GM21423 (cell line): ENCODE measurements around the gene SFMBT1.

Source experiments
- ATAC-seq: cut with Tn5 transposase; IDR thresholded peaks from one replicate; pipeline ENCODE4 v1.9.1; 2021; ENCODE audit warnings: mild to moderate bottlenecking, moderate library complexity; ENCODE audit not compliant: unreplicated experiment

SFMBT1 gene

DNA sequence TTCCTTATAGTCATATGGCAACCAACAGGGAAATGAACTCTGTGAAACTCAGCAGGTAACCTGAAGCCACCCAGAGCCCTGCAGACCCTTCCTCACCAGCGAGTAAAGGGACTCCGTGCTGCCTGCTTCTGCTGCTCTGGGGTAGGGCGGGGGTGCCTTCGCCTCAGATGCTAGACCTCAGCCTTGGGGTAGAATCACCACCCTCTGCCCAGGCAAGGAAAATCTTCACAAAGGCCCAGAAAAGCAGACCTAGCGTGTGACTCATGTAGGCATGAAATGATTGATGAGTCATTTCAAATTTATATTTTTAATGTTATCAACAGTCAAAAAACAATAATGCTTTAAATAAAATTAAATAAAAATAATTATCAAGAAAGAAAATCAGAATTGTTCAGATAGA is 155.1 kb downstream of the SFMBT1 start:
- no peak for ATAC-seq

DNA sequence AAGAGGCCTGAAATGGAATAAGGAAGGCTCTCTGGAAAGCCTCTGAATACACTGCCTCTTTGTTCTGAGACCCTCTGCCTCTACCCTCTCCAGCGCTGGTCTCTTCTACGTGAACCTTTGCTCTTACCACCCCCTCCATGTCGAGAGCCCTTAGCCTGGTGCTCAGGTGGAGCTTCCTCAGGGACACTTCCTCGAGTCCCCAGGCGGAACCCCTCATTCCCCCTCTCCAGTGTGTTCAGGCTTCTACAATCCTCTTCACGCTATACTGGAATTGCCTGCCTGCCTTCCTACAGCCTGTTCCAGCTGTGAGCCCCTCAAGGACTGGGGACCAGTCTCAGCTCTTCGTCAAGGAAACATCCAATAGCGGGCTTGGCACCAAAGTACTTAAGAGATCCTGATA is 156.0 kb downstream of the SFMBT1 start:
- no peak for ATAC-seq

DNA sequence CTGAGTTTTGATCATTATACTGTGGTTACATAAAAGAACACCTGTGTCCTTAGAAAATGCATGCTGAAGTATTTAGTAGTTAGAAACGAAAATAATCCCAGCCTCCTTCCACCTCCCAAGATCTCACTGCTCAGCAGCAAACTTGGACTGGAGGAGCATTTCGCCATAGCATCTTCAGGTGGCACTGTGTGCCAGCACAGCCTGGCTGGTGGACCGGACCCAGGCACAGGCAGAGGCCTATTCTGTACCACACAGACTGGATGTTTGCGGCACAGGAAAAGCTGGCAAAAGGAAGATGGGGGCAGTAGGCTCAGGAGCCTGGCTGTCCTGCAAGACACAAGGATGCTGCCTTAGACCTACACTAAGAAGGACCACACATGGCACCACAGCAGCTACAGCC is 158.7 kb downstream of the SFMBT1 start:
- no peak for ATAC-seq

DNA sequence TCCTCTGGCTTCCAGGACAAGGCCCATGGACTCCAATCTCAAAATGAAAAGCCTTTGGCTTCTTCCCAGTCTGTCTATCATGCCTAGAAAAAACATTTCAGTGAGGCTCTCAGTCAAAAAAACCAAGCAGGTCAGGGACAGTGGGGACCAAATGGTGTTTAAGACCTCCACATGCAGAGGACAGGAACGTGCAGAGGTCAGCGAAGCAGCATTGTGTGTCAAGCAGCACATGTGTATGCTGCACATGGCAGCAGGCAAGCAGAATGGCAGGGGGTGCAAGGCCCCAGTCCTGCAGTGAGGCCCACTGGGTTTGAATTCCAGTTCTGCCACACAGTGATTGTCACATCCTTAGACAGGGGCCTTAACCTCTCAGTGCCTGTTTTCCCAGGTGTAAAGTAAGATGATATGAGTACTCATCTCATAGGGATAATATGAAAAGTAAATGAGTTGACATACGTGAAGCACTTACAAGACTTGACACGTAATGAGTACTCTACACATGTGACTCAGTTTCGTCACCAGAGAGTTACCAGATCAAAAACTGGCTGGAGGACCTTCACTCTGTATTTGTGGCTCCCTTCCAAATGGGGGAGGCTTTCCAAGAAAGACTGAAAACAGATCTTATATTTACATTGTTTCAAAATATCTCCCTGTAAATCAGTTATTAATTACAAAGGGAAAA is 159.7 kb downstream of the SFMBT1 start:
- no peak for ATAC-seq

DNA sequence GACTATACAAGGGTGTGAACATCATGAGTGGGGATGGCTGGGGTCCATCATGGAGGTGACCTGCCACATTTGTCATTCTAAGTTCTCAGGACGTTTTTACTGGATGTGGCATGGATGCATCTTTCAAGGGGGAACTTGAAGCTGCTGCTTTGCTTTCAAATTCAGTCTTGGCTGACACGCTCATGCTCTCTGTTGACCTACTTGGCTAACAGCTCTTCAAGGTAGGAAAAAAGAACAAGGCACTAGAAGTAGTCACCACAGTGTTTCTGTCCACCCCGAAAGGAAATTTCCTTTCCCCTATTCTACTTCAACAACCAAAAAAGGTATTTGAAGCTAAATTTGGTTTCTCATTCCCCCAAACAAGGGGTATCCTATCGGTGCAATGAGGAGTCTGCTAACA is 163.5 kb downstream of the SFMBT1 start:
- no peak for ATAC-seq

DNA sequence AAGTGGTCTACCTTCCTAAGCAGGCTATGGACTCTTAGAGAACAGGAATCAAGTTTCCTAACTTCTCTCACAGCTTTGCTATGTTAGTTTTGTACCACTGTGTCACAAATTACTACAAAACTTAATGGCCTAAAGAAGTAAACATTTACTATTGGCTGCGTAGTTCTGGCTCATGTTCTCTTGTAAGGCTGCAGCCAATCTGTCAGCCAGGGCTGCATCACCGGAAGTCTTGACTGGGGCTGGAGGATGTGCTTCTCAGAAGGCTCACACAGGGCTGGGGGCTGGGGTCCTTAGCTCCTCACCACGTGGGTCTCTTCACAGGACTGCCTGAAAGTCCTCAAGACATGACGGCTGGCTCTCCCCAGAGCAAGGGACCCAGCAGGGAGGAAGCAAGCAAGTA is 164.0 kb downstream of the SFMBT1 start:
- no peak for ATAC-seq

DNA sequence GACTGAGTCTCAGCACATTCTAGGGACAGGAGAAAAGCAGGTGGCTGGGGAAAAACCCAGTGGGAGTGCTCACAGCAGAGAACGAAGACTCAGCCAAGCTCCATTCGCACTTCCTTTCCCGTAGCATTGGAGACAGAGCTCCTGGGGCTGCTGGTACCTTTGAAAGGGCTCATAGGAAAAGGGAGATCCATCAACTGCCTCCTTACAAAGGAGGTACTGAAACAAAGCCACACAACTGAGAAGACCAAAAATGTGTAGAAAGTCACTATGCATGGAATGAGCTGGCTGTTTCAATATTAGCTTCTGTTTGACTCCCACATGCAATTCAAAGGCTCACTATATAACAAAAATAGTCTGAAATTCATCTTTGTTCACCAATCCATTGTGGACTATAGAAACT is 165.4 kb downstream of the SFMBT1 start:
- ATAC-seq, result peak; percentile 52

DNA sequence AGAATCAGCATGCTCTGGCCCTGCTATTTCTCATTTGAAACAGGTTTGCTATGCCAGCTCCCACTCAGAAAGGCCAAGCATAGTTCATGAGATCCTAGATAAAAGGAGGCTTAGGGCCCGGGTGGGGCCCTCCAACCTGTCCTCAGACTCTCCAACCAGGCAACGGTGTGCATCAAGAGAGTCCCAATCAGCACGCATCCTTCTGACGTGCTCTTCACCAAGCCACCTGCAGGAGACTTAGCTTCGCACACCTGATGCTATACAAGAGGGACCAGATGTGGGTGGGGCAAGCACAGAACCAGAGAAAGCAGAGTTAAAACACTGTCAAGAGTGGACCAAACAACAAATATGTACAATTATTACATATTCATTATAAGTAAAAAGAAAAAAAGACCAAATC is 165.8 kb downstream of the SFMBT1 start:
- ATAC-seq, result peak; percentile 12

DNA sequence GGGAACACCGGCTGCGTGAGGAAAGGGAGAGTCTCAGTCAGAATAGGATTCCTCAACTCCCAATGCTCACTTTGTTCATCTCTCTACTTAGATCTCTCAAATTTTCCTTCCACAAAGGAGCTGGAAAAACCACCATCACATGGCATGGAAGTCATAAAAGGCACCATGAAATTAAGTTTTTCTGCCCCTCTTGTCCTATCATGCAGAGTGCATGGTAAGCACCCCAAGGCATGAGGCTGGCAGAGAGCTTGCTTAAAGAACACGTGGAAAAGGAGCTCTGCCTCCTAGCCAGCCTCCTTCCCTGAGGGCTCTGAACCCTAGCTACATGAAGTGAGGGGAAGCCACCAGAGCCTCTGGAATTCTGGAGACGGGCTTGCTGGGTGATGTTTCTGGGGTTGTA is 166.3 kb downstream of the SFMBT1 start:
- no peak for ATAC-seq

DNA sequence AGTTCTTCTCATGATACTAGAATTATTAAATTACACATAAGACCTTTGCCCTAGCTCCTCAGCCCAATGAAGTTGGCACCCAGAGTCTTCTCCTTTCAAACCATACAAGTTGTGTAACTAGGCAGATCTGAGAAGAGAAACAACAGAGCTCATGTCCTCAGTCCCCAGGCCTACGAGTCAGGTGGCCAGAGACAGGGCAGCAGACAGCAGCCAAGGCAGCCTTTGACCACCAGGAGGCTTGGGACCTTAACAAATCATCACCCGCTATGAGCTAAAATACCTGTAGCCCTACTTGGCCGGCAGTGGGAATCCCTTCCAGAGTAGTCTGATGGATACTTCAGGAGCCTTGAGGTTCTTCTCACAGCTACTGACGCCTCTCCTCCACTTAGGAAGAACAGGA is 166.8 kb downstream of the SFMBT1 start:
- ATAC-seq, result no peak

DNA sequence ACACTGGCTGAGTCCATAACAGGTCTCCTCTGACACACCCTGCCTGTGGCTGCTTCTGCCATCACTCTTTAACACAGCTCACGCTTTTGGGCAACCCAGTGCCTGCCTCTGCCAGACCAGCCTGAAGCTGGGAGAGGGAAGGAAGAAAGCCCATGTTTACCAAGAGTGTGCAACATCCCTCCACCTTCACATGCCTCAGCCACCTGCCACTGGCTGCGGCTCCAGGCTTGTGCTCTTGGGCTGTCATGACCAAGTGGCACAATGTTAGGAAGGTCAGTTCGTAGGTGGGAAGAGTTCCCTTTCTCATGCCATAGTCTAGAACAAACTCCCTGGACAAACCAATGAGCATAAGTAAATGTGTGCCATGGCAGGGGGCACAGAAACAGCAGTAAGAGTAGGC is 168.8 kb downstream of the SFMBT1 start:
- no peak for ATAC-seq

DNA sequence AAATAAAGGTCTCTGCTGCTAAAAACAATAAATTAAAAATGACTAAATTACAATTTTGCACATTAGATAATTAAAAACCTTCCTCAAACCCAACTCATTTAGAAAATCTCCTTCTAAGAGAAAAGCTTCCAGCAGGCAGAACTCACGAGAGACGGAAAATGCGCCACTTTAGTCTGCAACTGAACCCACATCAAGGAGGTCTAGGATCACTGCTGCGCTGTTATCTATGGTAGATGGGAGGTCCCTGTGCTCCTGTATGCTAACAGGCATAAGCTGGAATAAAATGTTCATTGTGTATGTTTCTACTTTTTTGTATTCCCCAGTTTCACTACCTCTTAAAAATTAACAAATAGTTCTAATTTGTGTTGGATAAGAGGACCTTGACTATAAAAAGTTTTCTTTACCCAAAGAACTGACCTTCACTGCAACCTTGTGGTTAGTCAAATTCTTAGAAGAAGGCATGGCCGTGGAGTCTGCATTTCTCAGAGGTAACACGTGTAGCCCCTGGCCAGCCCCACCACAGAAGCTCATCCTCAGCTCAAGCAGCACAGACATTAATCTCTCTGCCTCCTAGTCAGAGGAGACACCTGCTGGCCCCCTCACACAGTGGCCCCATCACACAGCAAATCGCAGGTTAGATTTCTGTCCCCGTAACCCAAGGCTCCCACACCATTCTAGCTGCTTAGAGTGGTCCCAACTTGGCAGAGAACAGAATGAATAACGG is 170.8 kb downstream of the SFMBT1 start:
- no peak for ATAC-seq

DNA sequence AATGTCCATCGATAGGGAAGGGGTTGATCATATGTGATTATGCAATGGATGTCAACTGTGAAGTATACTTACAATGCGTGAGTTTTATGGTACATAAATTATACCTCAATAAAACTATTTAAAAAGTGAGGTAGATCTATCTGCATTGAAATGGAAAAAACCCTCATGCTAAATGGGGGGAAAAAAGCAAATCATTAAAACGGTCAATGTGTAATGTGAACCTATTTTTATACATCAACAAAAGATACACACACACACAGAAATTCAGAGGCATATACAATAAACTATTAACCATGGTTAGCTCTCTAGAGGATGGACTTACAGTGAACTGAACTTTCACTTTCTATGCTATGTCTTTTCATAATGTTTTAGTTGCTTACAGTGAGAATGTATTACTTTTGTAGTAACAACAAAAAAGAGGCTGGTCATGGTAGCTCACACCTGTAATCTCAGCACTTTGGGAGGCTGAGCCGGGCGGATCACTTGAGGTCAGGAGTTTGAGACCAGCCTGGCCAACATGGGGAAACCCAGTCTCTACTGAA is 171.6 kb downstream of the SFMBT1 start:
- ATAC-seq, result peak; percentile 41

DNA sequence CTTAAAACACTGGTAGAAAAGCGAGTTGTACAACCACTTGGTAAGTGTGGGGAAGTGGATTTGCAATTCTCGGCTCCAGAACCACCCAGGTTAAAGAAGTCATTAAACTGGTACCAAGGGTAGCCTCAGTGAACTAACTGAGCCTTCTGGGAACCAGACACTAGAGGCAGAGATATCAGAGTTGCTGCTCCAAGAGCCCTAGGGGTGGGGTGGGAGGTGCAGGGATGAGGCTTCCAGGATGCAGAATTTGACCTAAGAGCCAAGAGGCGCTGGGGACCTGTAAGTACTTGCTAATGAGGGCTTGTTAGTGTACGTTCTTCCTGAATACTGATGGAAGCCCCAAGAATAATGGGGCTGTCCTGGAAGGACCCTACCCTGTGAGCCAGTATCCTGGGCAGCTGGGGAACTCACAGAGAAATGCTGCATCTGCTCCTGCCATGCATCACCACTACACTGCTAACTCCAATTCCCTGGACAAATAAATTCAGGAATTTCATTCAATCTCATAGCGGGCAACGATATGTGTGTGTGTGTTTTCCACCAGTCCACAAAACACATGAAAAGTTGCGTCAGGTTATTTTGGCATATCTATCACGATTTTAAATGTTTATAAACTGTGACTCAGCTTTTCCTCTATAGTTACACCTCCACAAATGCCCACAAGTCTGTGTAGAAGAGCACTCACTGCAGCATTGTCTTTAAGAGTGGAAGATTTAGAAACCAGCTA is 172.3 kb downstream of the SFMBT1 start:
- ATAC-seq, result no peak

DNA sequence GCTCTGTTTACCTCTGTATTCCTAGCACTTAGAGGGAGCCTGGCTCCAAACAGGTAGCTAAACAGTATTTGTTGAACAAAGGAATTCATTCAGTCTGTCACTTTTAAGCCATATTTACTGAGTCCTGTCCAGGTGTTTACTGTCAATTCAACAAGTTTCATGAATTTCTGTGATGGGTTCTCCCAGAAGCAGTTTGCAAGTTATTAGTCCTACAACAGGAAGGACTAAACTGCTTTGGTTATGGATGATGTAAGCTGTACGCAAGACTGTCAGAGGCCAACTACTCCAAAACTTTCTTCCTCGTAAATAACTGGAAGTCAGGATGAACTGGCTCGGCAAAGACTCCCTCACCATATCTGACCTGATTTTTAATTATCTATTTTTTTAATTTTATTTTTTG is 173.6 kb downstream of the SFMBT1 start:
- no peak for ATAC-seq

DNA sequence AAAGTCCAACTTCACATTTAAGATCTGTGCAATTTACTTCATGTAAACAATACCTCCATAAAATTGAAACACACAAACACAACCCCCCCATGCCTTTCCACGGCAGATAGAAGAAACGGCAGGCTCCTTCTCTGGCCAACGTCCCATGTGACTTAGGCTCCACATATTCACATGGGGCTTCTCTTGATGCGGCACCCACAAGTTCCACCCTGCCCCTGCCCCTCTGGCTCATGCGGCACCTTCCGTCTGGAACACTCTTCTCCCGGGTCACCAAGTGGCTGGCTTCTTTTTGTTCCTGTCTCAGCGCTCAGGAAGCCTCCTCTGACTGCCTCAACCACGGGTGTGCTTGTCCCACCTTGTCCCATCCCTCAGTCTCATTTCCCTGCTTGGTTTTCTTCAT is 174.1 kb downstream of the SFMBT1 start:
- no peak for ATAC-seq

DNA sequence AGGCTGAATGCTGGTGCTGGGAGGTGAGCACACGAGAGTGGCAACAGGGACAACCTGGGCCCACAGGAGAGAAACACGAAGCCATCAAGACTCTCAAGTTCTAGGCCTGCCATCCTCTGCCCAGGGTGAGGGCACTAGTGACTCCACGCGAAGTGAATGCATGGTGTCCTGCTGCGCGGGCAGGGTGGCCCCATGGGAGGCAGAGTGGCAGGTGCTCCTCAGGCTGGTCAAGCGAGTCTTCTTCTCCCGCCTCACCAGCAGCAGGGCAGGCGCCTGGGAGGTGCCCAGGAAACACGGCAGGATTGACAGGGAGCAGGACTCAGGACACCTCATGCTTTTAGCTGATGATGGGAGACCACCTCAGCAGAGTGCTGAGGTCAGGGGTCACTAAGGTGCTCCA is 175.4 kb downstream of the SFMBT1 start:
- ATAC-seq, result no peak

DNA sequence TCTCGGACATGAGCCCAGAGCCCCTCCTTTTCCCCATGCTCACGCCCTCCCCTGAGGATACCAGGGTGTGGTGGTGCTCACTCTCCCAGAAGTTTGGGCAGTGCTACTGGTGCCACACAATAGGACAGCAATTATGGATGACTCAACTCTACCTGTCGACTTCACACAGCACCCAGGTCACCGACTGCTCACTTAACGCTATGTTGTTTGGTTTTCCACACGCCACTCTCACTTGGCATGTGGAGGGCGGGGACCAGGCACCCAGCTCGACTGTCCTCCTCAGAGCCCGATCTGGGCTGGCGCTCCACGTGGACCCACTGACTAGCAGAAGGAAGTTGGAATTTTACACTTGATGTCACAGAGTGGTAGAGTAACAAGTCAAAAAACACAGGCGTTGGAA is 179.4 kb downstream of the SFMBT1 start:
- no peak for ATAC-seq

DNA sequence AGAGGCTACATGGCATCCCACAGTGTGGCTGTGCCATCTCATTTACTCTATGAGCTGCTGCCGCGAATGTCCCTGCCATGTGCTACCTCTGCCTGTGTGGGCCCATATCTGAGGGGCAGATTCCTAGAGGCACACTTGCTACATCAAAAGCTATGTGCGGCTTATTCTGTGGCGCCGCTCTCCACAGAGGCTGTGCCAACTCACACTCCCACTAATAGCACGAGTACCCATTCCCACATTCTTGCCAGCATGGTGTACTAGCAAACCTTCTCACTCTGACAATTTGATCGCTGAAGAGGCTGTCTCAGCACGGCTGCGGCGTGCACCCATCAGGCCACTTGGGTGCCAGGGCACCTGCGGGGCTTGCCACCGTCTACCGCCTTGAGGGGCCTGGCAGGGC is 179.9 kb downstream of the SFMBT1 start:
- ATAC-seq, result no peak

DNA sequence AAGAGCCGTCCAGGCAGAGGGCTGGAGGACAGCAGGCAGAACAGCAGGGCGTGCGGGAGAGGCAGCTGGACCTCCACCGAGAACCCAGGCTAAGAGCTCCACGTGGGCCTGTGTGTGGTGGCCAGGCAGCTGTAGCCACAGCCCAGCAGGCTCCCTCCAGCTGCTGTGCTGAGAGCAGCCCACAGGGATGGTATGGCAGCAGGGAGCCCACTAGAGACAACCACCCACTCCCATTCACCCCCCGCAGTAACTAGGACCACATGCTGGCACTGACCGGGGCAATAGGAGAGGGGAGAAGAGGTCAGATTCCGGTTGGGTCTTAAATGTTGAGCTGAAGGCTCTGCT is 185.5 kb downstream of the SFMBT1 start:
- ATAC-seq, result no peak

DNA sequence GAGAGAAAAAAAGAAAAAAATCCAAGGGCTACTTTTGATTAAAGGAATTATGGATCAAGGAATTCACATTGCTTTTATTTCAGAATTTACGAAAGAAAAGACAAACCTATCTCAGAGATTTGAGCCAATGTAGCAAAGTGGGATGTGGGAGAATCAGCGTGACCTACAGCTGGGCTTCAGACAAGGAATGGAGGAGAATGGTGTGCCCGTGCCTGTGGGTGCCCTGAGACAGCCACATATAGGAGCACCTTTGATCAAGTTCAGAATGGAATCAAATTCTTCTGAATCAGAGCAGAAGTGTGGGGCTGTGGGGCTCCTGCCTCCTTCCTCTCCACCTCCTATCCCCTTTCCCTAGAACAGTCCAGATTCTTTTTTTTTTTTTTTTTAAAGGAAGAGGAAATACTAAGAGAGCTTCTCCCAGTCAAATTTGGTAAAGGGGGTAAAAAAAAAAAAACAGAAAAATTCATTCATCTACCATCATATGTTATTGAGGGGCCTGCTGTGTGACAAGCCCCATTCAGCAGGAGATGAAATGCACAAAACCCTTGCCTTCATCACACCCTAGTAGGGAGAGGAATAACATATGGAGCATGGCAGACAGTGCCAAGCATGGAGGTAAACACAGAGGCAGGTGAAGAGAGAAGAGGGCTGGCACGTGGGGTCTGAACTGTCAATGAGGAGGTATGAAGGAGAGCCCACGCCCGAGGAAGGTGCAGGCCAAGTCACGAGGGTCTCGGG is 186.0 kb downstream of the SFMBT1 start:
- no peak for ATAC-seq
